K562 (cell line): ENCODE data around the gene FAM240A. TPM values are rescaled to one million over a fixed set of nuclear protein-coding genes. Genes with fewer than 3 reads are reported as not detected.

Source experiments
- ATAC-seq: fragments of 200-7000 bp; cut with Tn5 transposase; 3 replicates; pipeline ENCODE4 v1.9.1; 2020; ENCODE audit warnings: moderate library complexity
- BruUV-seq: library from RNA; stranded (reverse); fragments of 400-500 nt; replicated peaks from 2 replicates; lab custom pipeline; 2021; lab: Mats Ljungman, UMichigan
- CTCF ChIA-PET: fragments of 300-600 bp; formaldehyde crosslinking; extraction: SDS; loops from one replicate; lab custom pipeline; 2021; ENCODE audit warnings: low intra/inter-chr PET ratio; lab: Yijun Ruan, JAX
- POLR2A ChIA-PET: fragments of 300-600, 350-650 bp; sonication (Branson Sonifier 250); formaldehyde crosslinking; extraction: SDS; loops from one replicate; lab custom pipeline; 2021; ENCODE audit warnings: antibody characterized with exemption, inconsistent platforms; lab: Yijun Ruan, JAX
- DNase-seq, 4 experiments: peaks; one replicate each; pipeline versions ENCODE4 v3.0.0 to v3.0.0-alpha.2; 2011 to 2018; ENCODE audit warnings: low spot score in 3 of 4, mixed read lengths in 3 of 4; ENCODE audit errors: extremely low read depth in 1 of 4
- FAIRE-seq: peaks from 2 replicates; lab custom pipeline; 2011; peaks lifted over from hg19 to GRCh38; lab: Jason Lieb, UNC
- H2AFZ ChIP-seq: 2 replicates; pipeline ENCODE4 v1.6.0; 2011; ENCODE audit warnings: low read depth, low read length, control low read depth, inconsistent platforms
- H3K27ac ChIP-seq: fragments of 200-600 bp; 3 replicates; pipeline ENCODE4 v1.8.0; 2011; ENCODE audit warnings: low read depth, mild to moderate bottlenecking, control low read depth, inconsistent platforms, low read length, moderate library complexity, mixed read lengths; ENCODE audit errors: extremely low read depth
- H3K27me3 ChIP-seq, 2 experiments: fragments of 300-600 bp in 1 of 2; 2 replicates in 1 of 2; 3 replicates in 1 of 2; pipeline versions ENCODE4 v1.6.0 to v1.8.0; 2011; ENCODE audit warnings: inconsistent platforms in 2 of 2, low read length in 2 of 2, mild to moderate bottlenecking in 1 of 2, mixed read lengths in 1 of 2, moderate library complexity in 1 of 2; ENCODE audit not compliant: control insufficient read depth in 2 of 2, insufficient read depth in 2 of 2
- H3K36me3 ChIP-seq: fragments of 300-600 bp; 3 replicates; pipeline ENCODE4 v1.8.0; 2011; ENCODE audit warnings: mild to moderate bottlenecking, low read length, inconsistent platforms; ENCODE audit not compliant: control insufficient read depth, insufficient read depth
- H3K4me1 ChIP-seq, 2 experiments: fragments of 200-600 bp in 1 of 2; replicated peaks in 1 of 2; 2 replicates in 1 of 2; 3 replicates in 1 of 2; pipeline versions ENCODE4 v1.5.1 to v1.8.0; 2011; ENCODE audit warnings: inconsistent platforms in 2 of 2, low read length in 2 of 2, mild to moderate bottlenecking in 1 of 2, mixed read lengths in 1 of 2, moderate library complexity in 1 of 2; ENCODE audit not compliant: control insufficient read depth in 2 of 2, insufficient read depth in 2 of 2
- H3K4me2 ChIP-seq: 2 replicates; pipeline ENCODE4 v1.6.1; 2011; ENCODE audit warnings: low read length, control low read depth, inconsistent platforms, mixed read lengths; ENCODE audit not compliant: insufficient read depth
- H3K4me3 ChIP-seq: fragments of 200-600 bp; sonication (generic), shearing (Covaris generic); 2 replicates; pipeline ENCODE4 v1.5.1; 2016; ENCODE audit warnings: control low read depth, inconsistent platforms
- H3K79me2 ChIP-seq: fragments of 200-600 bp; 3 replicates; pipeline ENCODE4 v1.8.0; 2011; ENCODE audit warnings: low read length, inconsistent platforms; ENCODE audit not compliant: control insufficient read depth, insufficient read depth
- H3K9ac ChIP-seq, 2 experiments: 2 replicates each; pipeline versions ENCODE4 v1.6.0 to v1.6.1; 2011; ENCODE audit warnings: low read depth in 2 of 2, low read length in 2 of 2, control low read depth in 1 of 2, inconsistent platforms in 1 of 2, mild to moderate bottlenecking in 1 of 2, mixed read lengths in 1 of 2; ENCODE audit not compliant: insufficient read depth in 1 of 2
- H3K9me1 ChIP-seq: one replicate; pipeline ENCODE4 v1.6.0; 2011; ENCODE audit warnings: inconsistent platforms, mild to moderate bottlenecking, low read length, moderate library complexity; ENCODE audit not compliant: control insufficient read depth, insufficient read depth
- H3K9me3 ChIP-seq: replicated peaks from 2 replicates; pipeline ENCODE4 v1.5.1; 2011; ENCODE audit warnings: low read depth, low read length, inconsistent platforms; ENCODE audit not compliant: control insufficient read depth, insufficient read depth
- H4K20me1 ChIP-seq: replicated peaks from 2 replicates; pipeline ENCODE4 v1.6.1; 2011; ENCODE audit warnings: low read length, inconsistent platforms, mixed read lengths; ENCODE audit not compliant: control insufficient read depth, insufficient read depth
- ADNP ChIP-seq: fragments of 200-800 bp; sonication (Bioruptor generic); IDR thresholded peaks from 2 replicates; pipeline ENCODE4 v1.6.1; 2016; ENCODE audit warnings: missing genetic modification characterization, missing compliant biosample characterization
- BHLHE40 ChIP-seq: IDR thresholded peaks from 2 replicates; pipeline ENCODE4 v1.6.1; 2011; ENCODE audit warnings: low read length, improper control_type of control experiment
- CREBBP ChIP-seq: IDR thresholded peaks from one replicate; pipeline ENCODE4 v1.6.1; 2012; ENCODE audit warnings: low read depth, mild to moderate bottlenecking, control low read depth, inconsistent platforms, low read length
- HDAC1 ChIP-seq, 2 experiments: fragments of 450-650 bp; IDR thresholded peaks; 2 replicates each; pipeline ENCODE4 v1.6.1; 2016 to 2017; ENCODE audit warnings: inconsistent platforms in 1 of 2, mild to moderate bottlenecking in 1 of 2, moderate library complexity in 1 of 2
- MEF2A ChIP-seq: IDR thresholded peaks from 2 replicates; pipeline ENCODE4 v1.6.1; 2011; ENCODE audit warnings: low read depth, mild to moderate bottlenecking, low read length, moderate library complexity; ENCODE audit not compliant: control insufficient read depth
- PTBP1 ChIP-seq: fragments of 200-400 bp; formaldehyde crosslinking; IDR thresholded peaks from 2 replicates; pipeline ENCODE4 v1.6.1; 2017; ENCODE audit warnings: low read depth, low read length
- RUNX1 ChIP-seq: sonication (generic); IDR thresholded peaks from 2 replicates; pipeline ENCODE4 v1.6.1; 2016; ENCODE audit warnings: antibody characterized with exemption, low read depth
- THRAP3 ChIP-seq: fragments of 450-650 bp; IDR thresholded peaks from 2 replicates; pipeline ENCODE4 v1.6.1; 2016; ENCODE audit warnings: mild to moderate bottlenecking, inconsistent platforms, borderline replicate concordance
- ZKSCAN8 ChIP-seq: fragments of 200-800 bp; sonication (Bioruptor generic); IDR thresholded peaks from 2 replicates; pipeline ENCODE4 v1.6.1; 2016; ENCODE audit warnings: missing genetic modification characterization, missing compliant biosample characterization
- ZNF277 ChIP-seq: fragments of 250-450 bp; sonication (Bioruptor Pico); IDR thresholded peaks from 2 replicates; pipeline ENCODE4 v1.8.0; 2022; ENCODE audit warnings: inconsistent platforms, mild to moderate bottlenecking, moderate library complexity, borderline replicate concordance
- ZNF507 ChIP-seq: conservative IDR thresholded peaks from 2 replicates; pipeline ENCODE4 v1.6.1; 2017; ENCODE audit warnings: missing genetic modification characterization, missing compliant biosample characterization
- WGBS: fragments of 100-300 bp; shearing (Covaris generic); methylation state at CpG from one replicate; pipeline ENCODE4 v1.1.6; 2016; ENCODE audit warnings: low coverage, mixed read lengths; ENCODE audit not compliant: insufficient coverage; ENCODE audit errors: missing lambda C conversion rate; 5-methylcytosine and 5-hydroxymethylcytosine counted together
- in situ Hi-C: fragments of 300-500 bp; cut with MboI; formaldehyde crosslinking; loops from 4 replicates; pipeline ENCODE4 v1.15.0; 2018; ENCODE audit warnings: inconsistent platforms, mixed read lengths
- intact Hi-C: fragments of 100-400 bp; cut with micrococcal nuclease; formaldehyde crosslinking; loops from 2 replicates; pipeline ENCODE4 v1.14.2; 2022
- polyA plus RNA-seq, 8 experiments: library from polyadenylated mRNA; depleted of rRNA in 4 of 8; stranded (reverse) in 5 of 8; unstranded in 3 of 8; fragments of >200 nt; fragmentation: Nextera tagmentation in 2 of 8; fragmentation: Illumina TruSeq in 1 of 8; extraction: Ambion mirVana in 2 of 8; extraction: Trizol in 1 of 8; gene quantifications; 2 replicates each; pipeline versions ENCODE4 v1.2.1 to v1.2.3, GENCODE V29; 2011 to 2014; ENCODE audit warnings: inconsistent platforms in 1 of 8, missing spikeins in 1 of 8
- total RNA-seq, 7 experiments: library from RNA; depleted of rRNA in 6 of 7; stranded (reverse); fragments of >200 nt in 6 of 7; fragmentation: Illumina TruSeq in 2 of 7; extraction: Trizol in 2 of 7; gene quantifications; 2 replicates each; pipeline versions ENCODE4 v1.2.1 to v1.2.3, GENCODE V29; 2011 to 2021; ENCODE audit warnings: low replicate concordance in 1 of 7
- TF ChIP-seq, protein P1 (sequence below), 2 experiments: fragments of 450-650 bp in 1 of 2; sonication (generic) in 1 of 2; formaldehyde crosslinking in 1 of 2; IDR thresholded peaks in 1 of 2; conservative IDR thresholded peaks in 1 of 2; 2 replicates each; pipeline versions ENCODE4 v1.6.1 to v1.8.1; 2016 to 2023; ENCODE audit warnings: mild to moderate bottlenecking in 2 of 2, moderate library complexity in 2 of 2, inconsistent platforms in 1 of 2, missing genetic modification reagents in 1 of 2

Gene FAM240A
- total and polyA plus RNA-seq, 9 of the 15 experiments (the other 6 are each of a cell fraction or from before 2014, with no cell fraction given): not detected

DNA sequence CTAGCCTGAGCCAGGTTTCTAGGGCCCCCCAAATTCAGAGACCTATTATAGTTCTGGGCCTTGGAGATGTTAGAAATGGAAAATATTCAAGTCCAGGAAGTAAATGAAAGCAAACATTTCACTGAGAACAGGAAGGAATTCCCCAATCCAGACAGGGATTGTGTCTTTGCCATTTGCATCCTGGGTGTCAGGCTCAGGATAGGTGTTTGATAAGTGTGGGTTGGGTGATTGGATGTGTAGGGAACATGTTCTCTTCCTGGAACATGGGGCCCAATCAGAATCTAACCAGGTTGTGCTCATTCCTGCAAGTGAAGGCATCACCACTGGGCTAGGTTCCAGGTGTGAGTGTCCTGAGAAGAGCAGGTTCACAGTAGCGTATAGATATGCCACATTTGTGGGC is 31.6 kb upstream of the FAM240A start:
- Histone ChIP-seq H3K9me1 (no peaks in the 10 kb centered on the region), H4K20me1 (no peaks in the 10 kb centered on the region), H3K4me3 (no peak overlapping the region), H3K27ac (no peak overlapping the region), H3K4me1 (peaks cover 0 to 5% of the 10 kb centered on the region in 2 experiments; a peak in 3 of 5 replicates), H3K9ac (no peak overlapping the region), H3K36me3 (no peaks in the 10 kb centered on the region), H2AFZ (no peak overlapping the region), H3K79me2 (no peaks in the 10 kb centered on the region), H3K9me3 (no peaks in the 10 kb centered on the region; the same call in 1 of the 2 replicates), H3K27me3 (peaks cover 26 to 32% of the 10 kb centered on the region in 2 experiments), H3K4me2 (no peak overlapping the region)
- 0% methylated on average over 1 of the region's 1 CpG for WGBS
- CTCF ChIA-PET: no interaction called here
- FAIRE-seq (no peak), DNase-seq (no peak), ATAC-seq (no peak)
- intact Hi-C loops (no loop called here), in situ Hi-C loops (no loop called here)
- POLR2A ChIA-PET: no interaction called here
- TF ChIP-seq HDAC1 (IDR thresholded peaks at IDR 0.05) (no peak), ADNP (tag) (no peak)
- no TSS peak for BruUV-seq

DNA sequence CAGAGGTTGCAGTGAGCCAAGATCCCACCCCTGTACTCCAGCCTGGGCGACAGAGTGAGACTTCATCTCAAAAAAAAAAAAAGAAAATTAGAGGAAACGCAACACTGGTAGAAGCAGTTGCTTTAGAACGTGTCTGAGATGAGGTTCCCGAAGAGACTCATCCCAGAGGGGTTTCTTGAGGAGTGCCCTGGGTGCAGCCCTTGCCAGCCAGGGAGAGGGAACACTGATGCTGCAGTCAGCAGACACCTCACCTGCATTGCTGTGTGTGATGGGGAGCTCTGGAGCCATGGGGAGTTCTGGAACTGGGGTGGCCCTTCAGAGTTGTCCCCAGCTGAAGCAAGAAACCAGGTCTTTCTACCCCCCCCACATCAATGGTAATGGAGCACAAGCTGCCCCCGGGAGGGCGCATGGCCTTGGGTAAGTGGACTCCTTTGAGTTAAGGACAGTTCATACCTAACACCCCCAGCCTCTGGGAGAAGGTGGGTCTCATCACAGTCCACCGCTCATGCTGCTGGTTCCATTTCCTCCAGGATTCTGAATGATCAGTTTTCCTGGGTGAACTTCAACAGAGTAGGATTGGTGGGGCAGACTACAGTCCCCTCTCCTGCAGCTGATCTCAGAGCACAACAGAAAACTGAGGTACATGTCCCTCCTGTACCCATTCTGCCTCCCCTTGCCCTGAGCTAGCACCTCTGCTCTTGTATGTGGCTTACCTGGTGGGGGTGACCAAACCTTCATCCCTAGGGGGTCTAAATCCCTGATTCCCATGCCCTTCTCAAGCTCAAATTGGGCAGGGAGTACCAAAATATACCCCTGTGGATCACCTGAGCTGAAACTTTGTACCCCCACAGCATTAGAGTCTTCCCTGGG is 27.5 kb upstream of the FAM240A start:
- 11% methylated on average over 6 of the region's 7 CpGs for WGBS
- H3K9ac ChIP-seq: no peak overlapping the region
- DNase-seq (no peak), FAIRE-seq (no peak), ATAC-seq (no peak)
- H4K20me1 ChIP-seq: no peaks in the 10 kb centered on the region
- intact Hi-C loops: no loop called here
- peaks cover 15 to 28% of the 10 kb centered on the region in 2 experiments for H3K27me3 ChIP-seq
- CTCF ChIA-PET: interaction anchor here (0.7 kb wide), 1 partner anchor 99 kb away, joined by 3 read pairs; no protein-coding TSS in a partner anchor
- no peak overlapping the region for H2AFZ ChIP-seq
- H3K9me1 ChIP-seq: no peaks in the 10 kb centered on the region
- H3K79me2 ChIP-seq: no peaks in the 10 kb centered on the region
- POLR2A ChIA-PET: interaction anchor here (0.8 to 1.9 kb wide), 2 partner anchors 12 to 13 kb away, joined by 3 to 5 read pairs; no protein-coding TSS in a partner anchor
- H3K9me3 ChIP-seq: no peaks in the 10 kb centered on the region; the same call in 1 of the 2 replicates
- no TSS peak for BruUV-seq
- H3K4me1 ChIP-seq: no peaks in the 10 kb centered on the region; a peak in 1 of 5 replicates
- H3K27ac ChIP-seq: no peak overlapping the region
- H3K36me3 ChIP-seq: no peaks in the 10 kb centered on the region
- H3K4me2 ChIP-seq: no peak overlapping the region
- in situ Hi-C loops: no loop called here
- no peak overlapping the region for H3K4me3 ChIP-seq
- TF ChIP-seq CREBBP (no peak), PTBP1 (no peak), MEF2A (no peak), ZKSCAN8 (CRISPR knock-in tag) (no peak), THRAP3 (no peak), BHLHE40 (no peak), ZNF277 (CRISPR knock-in tag) (no peak), ZNF507 (tag) (no peak), RUNX1 (no peak)
- TF ChIP-seq, protein P1, sequence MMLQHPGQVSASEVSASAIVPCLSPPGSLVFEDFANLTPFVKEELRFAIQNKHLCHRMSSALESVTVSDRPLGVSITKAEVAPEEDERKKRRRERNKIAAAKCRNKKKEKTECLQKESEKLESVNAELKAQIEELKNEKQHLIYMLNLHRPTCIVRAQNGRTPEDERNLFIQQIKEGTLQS (IDR thresholded peaks at IDR 0.05): no peak
- TF ChIP-seq, protein P1 (CRISPR knock-in tag; conservative IDR thresholded peaks at IDR 0.05): no peak
